GM19468 (cell line): ENCODE results near the gene HEATR1.
"Not testable (repeated sequence)": the region's sequence is repeated elsewhere in the genome, so short reads cannot be mapped to it uniquely, and the experiment has no call there.

Source experiments
- ATAC-seq: cut with Tn5 transposase; IDR thresholded peaks from one replicate; pipeline ENCODE4 v1.9.1; 2021; ENCODE audit warnings: mild to moderate bottlenecking, moderate library complexity, moderate number of reproducible peaks; ENCODE audit not compliant: unreplicated experiment; ENCODE audit errors: extremely low read depth

Gene HEATR1

GRCh38 chr1:236514703-236515442, 89.4 kb downstream of the HEATR1 start:
- ATAC-seq = no peak

DNA sequence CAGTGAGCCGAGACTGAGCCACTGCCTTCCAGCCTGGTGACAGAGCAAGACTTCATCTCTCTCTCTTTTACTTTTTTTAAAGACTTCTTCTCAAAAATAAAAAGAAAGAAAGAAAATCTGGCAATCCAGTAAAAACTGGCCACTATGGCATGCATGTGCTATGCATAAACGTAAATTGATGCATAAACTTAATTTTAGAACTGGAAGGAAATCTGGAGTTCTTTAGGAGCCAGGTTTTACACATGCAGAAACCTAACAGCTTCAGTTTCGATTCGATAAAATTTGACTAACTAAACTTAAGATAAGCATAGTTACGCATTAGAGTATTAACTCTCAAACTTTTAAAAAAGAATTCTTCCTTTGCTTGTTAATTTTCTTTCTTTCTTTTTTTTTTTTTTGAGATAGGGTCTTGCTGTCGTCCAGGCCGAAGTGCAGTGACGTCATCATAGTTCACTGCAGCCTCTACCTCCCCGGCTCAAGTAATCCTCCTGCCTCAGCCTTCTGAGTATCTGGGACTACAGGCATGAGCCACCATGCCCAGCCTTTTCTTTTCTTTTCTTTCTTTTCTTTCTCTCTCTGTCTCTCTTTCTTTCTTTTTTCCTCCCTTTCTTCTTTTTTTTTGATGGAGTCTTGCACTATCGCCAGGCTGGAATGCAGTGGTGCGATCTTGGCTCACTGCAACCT, 92.4 kb downstream of the HEATR1 start:
- ATAC-seq = no peak

DNA sequence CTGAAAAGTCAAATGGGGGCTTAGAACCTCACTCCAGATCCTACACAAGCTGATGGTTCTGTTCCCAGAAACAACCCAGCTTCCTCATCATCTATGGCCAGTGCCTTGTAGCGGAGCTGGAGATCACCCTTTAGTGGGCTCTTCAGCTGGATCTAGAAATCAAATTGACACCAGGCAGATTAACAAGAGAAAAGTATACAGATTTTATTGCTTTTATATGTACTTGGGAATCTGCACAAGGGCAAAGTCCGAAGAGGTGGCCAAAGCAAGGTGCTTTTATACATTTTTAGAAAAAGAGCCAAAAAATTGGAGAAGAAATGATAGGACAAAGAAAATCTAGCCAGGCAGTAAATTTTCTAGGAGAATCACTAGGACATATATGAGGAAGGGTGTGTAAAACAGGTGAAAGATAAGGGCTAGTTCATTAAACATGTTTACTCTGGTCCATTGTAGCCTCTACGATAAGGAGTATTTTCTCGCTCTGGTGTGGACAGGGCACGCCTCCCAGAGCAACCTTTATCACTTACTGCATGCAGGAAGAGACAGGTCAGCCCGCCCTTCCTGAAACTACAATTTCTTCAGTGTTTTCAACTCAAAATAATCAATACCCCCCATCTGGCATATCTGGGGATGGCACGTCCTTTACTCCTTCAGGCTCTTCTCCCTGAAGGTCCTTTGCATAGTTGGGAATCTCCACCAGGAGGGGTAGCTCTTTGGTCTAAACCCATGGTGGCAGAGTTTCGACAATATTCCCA, 94.5 kb downstream of the HEATR1 start:
- ATAC-seq = no peak

- no peak for ATAC-seq
Observed at GRCh38 chr1:236509203-236509602, 95.1 kb downstream of the HEATR1 start.

GRCh38 chr1:236508593-236509027, 95.7 kb downstream of the HEATR1 start:
- ATAC-seq = no peak

- no peak for ATAC-seq
Observed at GRCh38 chr1:236507022-236507700, 97.2 kb downstream of the HEATR1 start.

DNA sequence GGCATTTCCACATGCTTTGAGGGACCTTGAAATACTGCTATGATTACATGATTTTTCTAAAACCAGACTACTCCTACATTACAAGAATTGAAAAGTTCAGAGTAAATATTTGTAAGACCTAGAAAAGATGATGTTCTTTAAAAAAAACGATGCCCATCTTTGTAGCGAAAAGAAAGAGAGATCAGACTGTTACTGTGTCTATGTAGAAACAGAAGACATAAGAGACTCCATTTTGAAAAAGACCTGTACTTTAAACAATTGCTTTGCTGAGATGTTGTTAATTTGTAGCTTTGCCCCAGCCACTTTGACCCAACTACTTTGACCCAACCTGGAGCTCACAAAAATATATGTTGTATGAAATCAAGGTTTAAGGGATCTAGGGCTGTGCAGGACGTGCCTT, 100.0 kb downstream of the HEATR1 start:
- not testable (repeated sequence) for ATAC-seq

DNA sequence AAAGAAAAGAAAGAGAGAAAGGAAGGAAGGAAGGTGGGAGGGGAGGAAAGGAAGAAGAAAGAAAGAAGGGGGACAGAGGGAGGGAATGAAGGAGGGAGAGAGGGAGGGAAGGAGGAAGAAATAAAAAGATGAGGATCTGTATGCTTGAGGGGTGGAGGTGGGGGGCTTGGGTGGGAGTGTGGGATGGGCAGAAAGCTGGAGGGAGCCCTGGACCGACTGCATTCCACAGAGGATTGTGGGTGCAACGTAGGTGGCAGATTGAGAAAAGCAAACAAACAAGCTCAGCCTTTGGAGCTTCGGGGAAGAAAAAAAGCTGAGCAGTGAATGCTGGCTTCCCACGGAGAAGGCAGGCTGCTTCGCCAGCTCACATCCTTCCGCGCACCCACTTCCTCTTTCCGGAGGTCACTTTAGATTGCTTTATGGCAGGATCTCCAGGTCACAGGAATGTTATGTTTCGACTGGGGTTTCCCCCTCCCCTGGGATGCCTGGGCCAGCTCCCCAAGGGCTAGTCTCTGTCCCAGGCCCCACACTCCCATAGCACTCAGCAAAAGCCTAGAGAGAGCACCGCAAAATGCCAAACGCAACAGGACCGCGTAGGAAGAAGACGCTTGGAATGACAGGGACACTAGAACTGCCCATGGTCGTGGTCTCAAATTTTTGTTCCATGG, 101.2 kb downstream of the HEATR1 start:
- no peak for ATAC-seq

GRCh38 chr1:236502579-236502971, 101.7 kb downstream of the HEATR1 start:
- ATAC-seq = no peak

DNA sequence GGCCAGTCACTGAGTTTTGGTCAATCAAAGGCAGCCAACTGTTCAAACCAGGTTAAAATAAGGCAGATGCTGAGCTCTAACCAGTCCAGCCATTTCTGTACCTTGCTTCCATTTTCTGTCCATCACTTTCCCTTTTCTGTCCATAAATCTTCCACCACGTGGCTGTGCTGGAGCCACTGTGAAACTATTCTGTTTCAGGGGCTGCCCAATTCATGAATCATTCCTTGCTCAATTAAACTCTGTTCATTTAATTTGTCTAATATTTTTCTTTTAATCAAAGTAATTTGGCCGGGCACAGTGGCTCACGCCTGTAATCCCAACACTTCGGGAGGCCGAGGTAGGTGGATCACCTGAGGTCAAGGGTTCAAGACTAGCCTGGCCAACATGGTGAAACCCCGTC, 103.2 kb downstream of the HEATR1 start:
- ATAC-seq = no peak
